Measurements from ENCODE around the gene TMEM209.

DNA sequence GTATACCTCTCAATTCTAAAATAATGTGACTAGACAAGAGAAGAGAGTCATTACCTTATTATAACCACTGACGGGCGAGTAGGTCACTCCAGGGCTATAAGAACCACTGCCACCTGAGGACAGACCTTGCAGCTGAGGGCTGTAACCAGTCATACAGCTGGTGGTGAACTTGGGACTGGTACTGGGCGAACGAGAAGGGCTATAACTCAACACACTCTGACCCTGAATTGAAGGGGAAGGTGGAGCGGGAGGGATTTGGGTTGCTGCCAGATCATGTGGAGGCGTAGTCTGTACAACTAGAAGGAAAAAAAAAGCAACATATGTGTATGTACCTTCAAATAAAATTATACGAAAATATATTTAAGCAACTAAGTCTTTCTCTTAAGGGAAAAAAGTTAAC lies 3.4 kb downstream of the TMEM209 start:
- no peak for TF ChIP-seq EZH2 (IDR thresholded peaks at IDR 0.05; ENCODE audit: insufficient read depth, poor library complexity, severe bottlenecking)
- no peak for TF ChIP-seq EZH2phosphoT487 (IDR thresholded peaks at IDR 0.05; ENCODE audit: insufficient read depth, low read depth)
